ENCODE data around the gene MPND.
"Not testable (repeated sequence)": the region's sequence is repeated elsewhere in the genome, so short reads cannot be mapped to it uniquely, and the experiment has no call there.

MPND gene

DNA sequence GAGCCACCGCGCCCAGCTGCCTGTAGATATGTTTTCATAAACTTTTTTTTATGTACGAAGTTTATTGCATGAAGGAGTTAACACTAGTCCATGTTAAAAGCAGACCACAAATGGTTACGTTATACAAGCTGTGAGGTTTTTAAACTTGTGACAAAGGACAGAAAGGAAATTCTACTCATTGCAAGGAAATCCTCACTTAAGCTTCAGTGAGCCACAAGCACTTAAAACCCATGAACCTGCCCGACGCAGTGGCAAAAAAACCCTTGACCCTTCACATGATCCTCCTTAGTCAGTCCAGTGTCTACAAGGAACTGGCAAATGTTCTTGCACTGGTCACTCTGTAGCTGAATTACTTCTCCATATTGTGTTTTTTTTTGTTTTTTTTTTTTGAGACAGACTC, 4.2 kb downstream of the MPND start:
- no peak for ATAC-seq
- TF ChIP-seq ZNF8 (CRISPR knock-in tag; IDR thresholded peaks at IDR 0.05) = no peak
- TF ChIP-seq TCF4 (CRISPR knock-in tag; IDR thresholded peaks at IDR 0.05; ENCODE audit: borderline replicate concordance) = no peak
- TF ChIP-seq SNAI2 (CRISPR knock-in tag; IDR thresholded peaks at IDR 0.05) = no peak
- no peak for TF ChIP-seq PPARA (CRISPR knock-in tag; IDR thresholded peaks at IDR 0.05; ENCODE audit: borderline replicate concordance)
- no peak for TF ChIP-seq ISL1 (CRISPR knock-in tag; IDR thresholded peaks at IDR 0.05)
- TF ChIP-seq CSDC2 (CRISPR knock-in tag; IDR thresholded peaks at IDR 0.05) = no peak
- no peak for TF ChIP-seq ZNF70 (CRISPR knock-in tag; IDR thresholded peaks at IDR 0.05)
- no peak for TF ChIP-seq OSR1 (CRISPR knock-in tag; IDR thresholded peaks at IDR 0.05)
- TF ChIP-seq ZFP3 (CRISPR knock-in tag; IDR thresholded peaks at IDR 0.05) = no peak
- no peak for TF ChIP-seq ZC3H10 (CRISPR knock-in tag; IDR thresholded peaks at IDR 0.05)
- no peak for TF ChIP-seq ARNTL (CRISPR knock-in tag; IDR thresholded peaks at IDR 0.05; ENCODE audit: borderline replicate concordance, low read depth)
- TF ChIP-seq ZNF565 (CRISPR knock-in tag; conservative IDR thresholded peaks at IDR 0.05; ENCODE audit: low read depth) = no peak
- TF ChIP-seq RARB (CRISPR knock-in tag; IDR thresholded peaks at IDR 0.05) = no peak
- no peak for TF ChIP-seq ESRRG (CRISPR knock-in tag; IDR thresholded peaks at IDR 0.05)
- no peak for TF ChIP-seq GLIS3 (CRISPR knock-in tag; IDR thresholded peaks at IDR 0.05)
- TF ChIP-seq, protein P1, sequence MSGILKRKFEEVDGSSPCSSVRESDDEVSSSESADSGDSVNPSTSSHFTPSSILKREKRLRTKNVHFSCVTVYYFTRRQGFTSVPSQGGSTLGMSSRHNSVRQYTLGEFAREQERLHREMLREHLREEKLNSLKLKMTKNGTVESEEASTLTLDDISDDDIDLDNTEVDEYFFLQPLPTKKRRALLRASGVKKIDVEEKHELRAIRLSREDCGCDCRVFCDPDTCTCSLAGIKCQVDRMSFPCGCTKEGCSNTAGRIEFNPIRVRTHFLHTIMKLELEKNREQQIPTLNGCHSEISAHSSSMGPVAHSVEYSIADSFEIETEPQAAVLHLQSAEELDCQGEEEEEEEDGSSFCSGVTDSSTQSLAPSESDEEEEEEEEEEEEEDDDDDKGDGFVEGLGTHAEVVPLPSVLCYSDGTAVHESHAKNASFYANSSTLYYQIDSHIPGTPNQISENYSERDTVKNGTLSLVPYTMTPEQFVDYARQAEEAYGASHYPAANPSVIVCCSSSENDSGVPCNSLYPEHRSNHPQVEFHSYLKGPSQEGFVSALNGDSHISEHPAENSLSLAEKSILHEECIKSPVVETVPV (CRISPR knock-in tag; IDR thresholded peaks at IDR 0.05) = no peak
- TF ChIP-seq, protein P2, sequence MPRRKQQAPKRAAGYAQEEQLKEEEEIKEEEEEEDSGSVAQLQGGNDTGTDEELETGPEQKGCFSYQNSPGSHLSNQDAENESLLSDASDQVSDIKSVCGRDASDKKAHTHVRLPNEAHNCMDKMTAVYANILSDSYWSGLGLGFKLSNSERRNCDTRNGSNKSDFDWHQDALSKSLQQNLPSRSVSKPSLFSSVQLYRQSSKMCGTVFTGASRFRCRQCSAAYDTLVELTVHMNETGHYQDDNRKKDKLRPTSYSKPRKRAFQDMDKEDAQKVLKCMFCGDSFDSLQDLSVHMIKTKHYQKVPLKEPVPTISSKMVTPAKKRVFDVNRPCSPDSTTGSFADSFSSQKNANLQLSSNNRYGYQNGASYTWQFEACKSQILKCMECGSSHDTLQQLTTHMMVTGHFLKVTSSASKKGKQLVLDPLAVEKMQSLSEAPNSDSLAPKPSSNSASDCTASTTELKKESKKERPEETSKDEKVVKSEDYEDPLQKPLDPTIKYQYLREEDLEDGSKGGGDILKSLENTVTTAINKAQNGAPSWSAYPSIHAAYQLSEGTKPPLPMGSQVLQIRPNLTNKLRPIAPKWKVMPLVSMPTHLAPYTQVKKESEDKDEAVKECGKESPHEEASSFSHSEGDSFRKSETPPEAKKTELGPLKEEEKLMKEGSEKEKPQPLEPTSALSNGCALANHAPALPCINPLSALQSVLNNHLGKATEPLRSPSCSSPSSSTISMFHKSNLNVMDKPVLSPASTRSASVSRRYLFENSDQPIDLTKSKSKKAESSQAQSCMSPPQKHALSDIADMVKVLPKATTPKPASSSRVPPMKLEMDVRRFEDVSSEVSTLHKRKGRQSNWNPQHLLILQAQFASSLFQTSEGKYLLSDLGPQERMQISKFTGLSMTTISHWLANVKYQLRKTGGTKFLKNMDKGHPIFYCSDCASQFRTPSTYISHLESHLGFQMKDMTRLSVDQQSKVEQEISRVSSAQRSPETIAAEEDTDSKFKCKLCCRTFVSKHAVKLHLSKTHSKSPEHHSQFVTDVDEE (CRISPR knock-in tag; IDR thresholded peaks at IDR 0.05) = no peak
- no peak for TF ChIP-seq TOX (CRISPR knock-in tag; IDR thresholded peaks at IDR 0.05; ENCODE audit: borderline replicate concordance)

DNA sequence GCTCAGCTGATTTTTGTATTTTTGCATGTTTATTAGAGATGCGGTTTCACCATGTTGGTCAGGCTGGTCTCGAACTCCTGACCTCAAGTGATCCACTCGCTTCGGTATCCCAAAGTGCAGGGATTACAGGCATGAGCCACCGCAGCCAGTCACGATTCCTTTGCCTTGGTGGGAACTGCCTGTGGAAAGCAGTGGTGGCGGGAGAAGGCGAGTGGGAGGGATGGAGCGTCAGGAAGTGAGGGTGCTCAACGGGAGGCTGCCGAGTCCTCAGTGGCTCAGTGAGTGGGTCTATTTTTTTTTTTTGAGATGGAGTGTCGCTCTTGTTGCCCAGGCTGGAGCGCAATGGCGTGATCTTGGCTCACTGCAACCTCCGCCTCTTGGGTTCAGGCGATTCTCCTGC, 5.9 kb downstream of the MPND start:
- ATAC-seq = not testable (repeated sequence)

DNA sequence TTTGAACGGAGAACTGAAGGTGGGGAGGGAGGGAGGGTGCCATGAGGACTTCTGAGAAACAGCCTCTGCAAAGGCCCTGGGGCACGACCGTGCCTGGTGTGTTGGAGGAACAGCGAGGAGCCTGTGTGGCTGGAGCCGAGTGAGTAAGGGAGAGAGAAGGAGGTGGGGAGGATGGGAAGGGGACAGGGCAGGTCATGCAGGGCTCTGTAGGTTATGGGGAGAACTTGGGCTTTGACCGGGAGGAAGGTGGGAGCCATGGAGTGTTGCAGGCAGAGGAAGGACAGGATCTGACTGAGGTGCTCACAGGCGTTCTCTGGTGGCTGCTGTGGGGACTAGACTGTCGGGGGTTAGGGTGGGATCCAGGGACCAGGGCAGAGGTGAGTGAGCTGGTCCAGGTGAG, 6.7 kb downstream of the MPND start:
- ATAC-seq = no peak
- TF ChIP-seq SNAI2 (CRISPR knock-in tag; IDR thresholded peaks at IDR 0.05) (no peak), ZNF565 (CRISPR knock-in tag; conservative IDR thresholded peaks at IDR 0.05; ENCODE audit: low read depth) (no peak), ZC3H10 (CRISPR knock-in tag; IDR thresholded peaks at IDR 0.05) (no peak), ZFP30 (CRISPR knock-in tag; IDR thresholded peaks at IDR 0.05) (no peak)
- TF ChIP-seq, protein P3, sequence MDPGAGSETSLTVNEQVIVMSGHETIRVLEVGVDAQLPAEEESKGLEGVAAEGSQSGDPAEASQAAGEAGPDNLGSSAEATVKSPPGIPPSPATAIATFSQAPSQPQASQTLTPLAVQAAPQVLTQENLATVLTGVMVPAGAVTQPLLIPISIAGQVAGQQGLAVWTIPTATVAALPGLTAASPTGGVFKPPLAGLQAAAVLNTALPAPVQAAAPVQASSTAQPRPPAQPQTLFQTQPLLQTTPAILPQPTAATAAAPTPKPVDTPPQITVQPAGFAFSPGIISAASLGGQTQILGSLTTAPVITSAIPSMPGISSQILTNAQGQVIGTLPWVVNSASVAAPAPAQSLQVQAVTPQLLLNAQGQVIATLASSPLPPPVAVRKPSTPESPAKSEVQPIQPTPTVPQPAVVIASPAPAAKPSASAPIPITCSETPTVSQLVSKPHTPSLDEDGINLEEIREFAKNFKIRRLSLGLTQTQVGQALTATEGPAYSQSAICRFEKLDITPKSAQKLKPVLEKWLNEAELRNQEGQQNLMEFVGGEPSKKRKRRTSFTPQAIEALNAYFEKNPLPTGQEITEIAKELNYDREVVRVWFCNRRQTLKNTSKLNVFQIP (CRISPR knock-in tag; IDR thresholded peaks at IDR 0.05; ENCODE audit: borderline replicate concordance, low read depth) = no peak

GRCh38 chr19:4350726-4351125, 7.4 kb downstream of the MPND start:
- no peak for ATAC-seq
- TF ChIP-seq PATZ1 (CRISPR knock-in tag; IDR thresholded peaks at IDR 0.05; ENCODE audit: borderline replicate concordance) (no peak), OSR1 (CRISPR knock-in tag; IDR thresholded peaks at IDR 0.05) (no peak), ZFP3 (CRISPR knock-in tag; IDR thresholded peaks at IDR 0.05) (no peak), RARB (CRISPR knock-in tag; IDR thresholded peaks at IDR 0.05) (no peak), SNAI2 (CRISPR knock-in tag; IDR thresholded peaks at IDR 0.05) (no peak), ARNTL (CRISPR knock-in tag; IDR thresholded peaks at IDR 0.05; ENCODE audit: borderline replicate concordance, low read depth) (no peak), TOX (CRISPR knock-in tag; IDR thresholded peaks at IDR 0.05; ENCODE audit: borderline replicate concordance) (no peak), ZNF70 (CRISPR knock-in tag; IDR thresholded peaks at IDR 0.05) (no peak), ZNF8 (CRISPR knock-in tag; IDR thresholded peaks at IDR 0.05) (no peak), ZFP30 (CRISPR knock-in tag; IDR thresholded peaks at IDR 0.05) (no peak), ZNF565 (CRISPR knock-in tag; conservative IDR thresholded peaks at IDR 0.05; ENCODE audit: low read depth) (no peak), GLIS3 (CRISPR knock-in tag; IDR thresholded peaks at IDR 0.05) (no peak), ESRRG (CRISPR knock-in tag; IDR thresholded peaks at IDR 0.05) (no peak), TCF4 (CRISPR knock-in tag; IDR thresholded peaks at IDR 0.05; ENCODE audit: borderline replicate concordance) (no peak)
- TF ChIP-seq, protein P2 (CRISPR knock-in tag; IDR thresholded peaks at IDR 0.05) = no peak
- TF ChIP-seq, protein P3 (CRISPR knock-in tag; IDR thresholded peaks at IDR 0.05; ENCODE audit: borderline replicate concordance, low read depth) = no peak
- TF ChIP-seq, protein P1 (CRISPR knock-in tag; IDR thresholded peaks at IDR 0.05) = no peak
